RWPE1 (cell line): Measurements from ENCODE around the gene SLC6A7.

Source experiments
- CTCF ChIA-PET: fragments of 350-600 bp; sonication (Branson Sonifier 250); formaldehyde crosslinking; extraction: SDS; loops from one replicate; lab custom pipeline; 2021; lab: Yijun Ruan, JAX
- POLR2A ChIA-PET: fragments of 400-600 bp; formaldehyde crosslinking; extraction: SDS; loops from one replicate; lab custom pipeline; 2020; ENCODE audit warnings: antibody characterized with exemption; ENCODE audit not compliant: low non-redundant PET; lab: Yijun Ruan, JAX
- DNase-seq: peaks from one replicate; pipeline ENCODE4 v3.0.0; 2012; ENCODE audit warnings: low spot score
- H3K27ac ChIP-seq: fragments of 450-650 bp; 2 replicates; pipeline ENCODE4 v1.5.1; 2017
- TF ChIP-seq, protein P1 (sequence below): fragments of 450-650 bp; conservative IDR thresholded peaks from 2 replicates; pipeline ENCODE4 v1.5.1; 2017; ENCODE audit warnings: low read depth, mild to moderate bottlenecking

SLC6A7 gene

DNA sequence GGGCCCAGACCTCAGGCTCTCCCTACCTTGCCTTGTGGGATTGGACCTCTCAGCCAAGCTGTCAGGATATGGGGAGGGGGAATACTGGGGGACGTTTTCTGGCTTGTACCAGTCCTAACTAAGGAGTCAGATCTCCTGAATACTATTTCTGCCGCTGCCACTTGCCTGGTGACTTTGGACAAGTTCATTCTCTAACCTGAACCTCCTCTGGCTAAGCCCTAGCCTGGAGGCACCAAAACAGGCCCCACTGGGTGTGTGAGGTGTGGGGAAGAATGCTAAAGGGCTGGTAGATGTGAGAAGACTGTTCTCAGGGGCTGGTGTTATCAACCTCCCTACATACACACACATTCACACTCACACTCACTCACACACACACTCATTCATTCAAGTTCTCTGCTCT, 1.1 kb downstream of the SLC6A7 start:
- TF ChIP-seq, protein P1, sequence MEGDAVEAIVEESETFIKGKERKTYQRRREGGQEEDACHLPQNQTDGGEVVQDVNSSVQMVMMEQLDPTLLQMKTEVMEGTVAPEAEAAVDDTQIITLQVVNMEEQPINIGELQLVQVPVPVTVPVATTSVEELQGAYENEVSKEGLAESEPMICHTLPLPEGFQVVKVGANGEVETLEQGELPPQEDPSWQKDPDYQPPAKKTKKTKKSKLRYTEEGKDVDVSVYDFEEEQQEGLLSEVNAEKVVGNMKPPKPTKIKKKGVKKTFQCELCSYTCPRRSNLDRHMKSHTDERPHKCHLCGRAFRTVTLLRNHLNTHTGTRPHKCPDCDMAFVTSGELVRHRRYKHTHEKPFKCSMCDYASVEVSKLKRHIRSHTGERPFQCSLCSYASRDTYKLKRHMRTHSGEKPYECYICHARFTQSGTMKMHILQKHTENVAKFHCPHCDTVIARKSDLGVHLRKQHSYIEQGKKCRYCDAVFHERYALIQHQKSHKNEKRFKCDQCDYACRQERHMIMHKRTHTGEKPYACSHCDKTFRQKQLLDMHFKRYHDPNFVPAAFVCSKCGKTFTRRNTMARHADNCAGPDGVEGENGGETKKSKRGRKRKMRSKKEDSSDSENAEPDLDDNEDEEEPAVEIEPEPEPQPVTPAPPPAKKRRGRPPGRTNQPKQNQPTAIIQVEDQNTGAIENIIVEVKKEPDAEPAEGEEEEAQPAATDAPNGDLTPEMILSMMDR: no peak
- CTCF ChIA-PET: interaction anchor here (0.6 to 1.2 kb wide), 2 partner anchors 10 to 489 kb away, joined by 3 to 4 read pairs; no protein-coding TSS in a partner anchor
- POLR2A ChIA-PET: interaction anchor here (0.6 kb wide), 1 partner anchor 91 kb away, joined by 11 read pairs; no protein-coding TSS in a partner anchor
- H3K27ac ChIP-seq: no peak overlapping the region
- no peak for DNase-seq

DNA sequence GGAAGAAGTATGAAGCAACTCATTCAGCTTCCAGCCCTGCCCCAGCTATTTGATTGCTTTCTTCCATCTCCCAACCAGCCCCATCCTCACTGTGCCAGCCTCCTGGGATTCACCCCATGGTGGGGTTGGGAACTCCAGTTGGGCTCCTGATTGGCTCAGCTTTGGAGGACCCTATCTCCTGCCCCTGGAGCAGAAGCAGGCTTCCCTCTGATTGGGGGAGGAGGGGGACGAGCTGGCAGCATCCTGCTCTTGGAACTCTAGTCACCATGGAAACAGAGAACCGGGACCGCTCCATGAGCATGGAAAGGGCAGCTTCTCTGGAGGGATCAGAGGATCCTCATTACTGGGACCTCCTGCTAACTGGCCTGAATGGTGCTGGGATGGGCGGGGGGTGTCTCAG, 2.6 kb downstream of the SLC6A7 start:
- H3K27ac ChIP-seq: no peak overlapping the region
- ChIA-PET CTCF (no interaction called here), POLR2A (no interaction called here)
- TF ChIP-seq, protein P1: no peak
- no peak for DNase-seq

DNA sequence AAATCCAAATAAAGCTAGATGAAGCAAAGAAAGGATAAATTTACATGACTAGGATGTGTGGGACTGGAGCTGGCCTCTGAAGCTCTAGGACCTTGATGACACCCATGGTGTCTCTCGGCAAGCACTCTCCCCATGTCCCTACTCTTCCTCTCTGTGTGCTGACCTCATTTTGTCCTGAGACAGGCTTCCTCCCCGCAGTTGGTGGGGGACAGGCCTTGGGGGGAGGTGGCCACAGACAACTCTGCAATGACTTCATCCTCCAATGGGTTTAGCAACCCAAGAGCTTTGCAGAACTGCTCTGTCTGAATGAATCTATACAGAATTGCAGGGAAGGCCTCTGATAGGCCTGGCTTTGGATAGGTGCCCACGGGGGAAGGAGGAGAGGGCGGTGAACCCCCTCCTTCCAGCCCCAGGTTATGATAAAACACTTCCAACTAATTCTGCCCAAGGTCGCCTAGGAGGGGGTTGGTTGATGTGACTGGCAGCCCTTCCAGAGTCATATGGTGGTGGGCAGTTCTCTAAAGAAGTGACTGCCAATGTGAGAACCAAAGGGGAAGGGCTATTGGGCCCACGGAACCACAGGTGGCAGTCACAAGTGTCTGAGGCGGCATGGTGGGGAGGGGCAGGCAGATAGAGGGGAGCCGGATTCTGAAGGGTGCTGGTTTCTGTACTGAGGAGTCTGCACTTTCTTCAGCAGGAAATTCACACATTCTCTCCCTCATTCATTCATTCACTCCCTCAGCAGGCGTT, 6.0 kb downstream of the SLC6A7 start:
- CTCF ChIA-PET: interaction anchor here (0.6 kb wide), 1 partner anchor 54 kb away, joined by 4 read pairs; no protein-coding TSS in a partner anchor
- POLR2A ChIA-PET: no interaction called here
- no peak overlapping the region for H3K27ac ChIP-seq
- no peak for DNase-seq
- TF ChIP-seq, protein P1: no peak

DNA sequence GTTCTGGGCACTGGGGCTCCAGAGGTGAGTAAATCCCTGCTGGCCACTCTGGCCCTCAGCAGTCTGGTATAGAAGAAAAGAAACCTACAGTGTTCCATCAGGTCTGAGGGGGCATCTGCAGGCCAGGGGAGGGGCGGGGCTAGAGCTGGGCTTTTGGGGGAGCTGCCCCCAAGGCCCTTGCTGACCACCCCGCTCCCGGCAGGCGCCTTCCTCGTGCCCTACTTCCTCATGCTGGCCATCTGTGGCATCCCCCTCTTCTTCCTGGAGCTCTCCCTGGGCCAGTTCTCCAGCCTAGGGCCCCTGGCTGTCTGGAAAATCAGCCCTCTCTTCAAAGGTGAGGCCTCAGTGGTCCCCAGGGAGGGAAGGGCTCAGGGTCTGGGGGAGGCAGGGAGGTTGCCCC, 6.7 kb downstream of the SLC6A7 start:
- ChIA-PET POLR2A (no interaction called here), CTCF (interaction anchor here (0.6 to 1.3 kb wide), 2 partner anchors 21 to 153 kb away, joined by 3 to 4 read pairs; no protein-coding TSS in a partner anchor)
- no peak overlapping the region for H3K27ac ChIP-seq
- TF ChIP-seq, protein P1: no peak
- DNase-seq: no peak

DNA sequence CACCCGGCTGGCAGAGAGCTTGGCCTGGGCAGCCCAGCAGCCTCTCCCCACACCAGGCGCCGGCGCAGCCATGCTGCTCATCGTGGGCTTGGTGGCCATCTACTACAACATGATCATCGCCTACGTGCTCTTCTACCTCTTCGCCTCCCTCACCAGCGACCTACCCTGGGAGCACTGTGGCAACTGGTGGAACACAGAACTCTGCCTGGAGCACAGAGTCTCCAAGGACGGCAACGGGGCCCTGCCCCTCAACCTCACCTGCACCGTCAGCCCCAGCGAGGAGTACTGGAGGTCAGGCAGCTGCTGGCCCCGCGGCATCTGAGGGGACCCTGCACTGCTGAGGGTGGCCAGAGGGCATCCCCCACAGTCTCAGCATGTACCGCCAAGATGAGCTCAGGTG, 7.1 kb downstream of the SLC6A7 start:
- CTCF ChIA-PET: interaction anchor here (0.6 to 1.3 kb wide), 2 partner anchors 21 to 153 kb away, joined by 3 to 4 read pairs; no protein-coding TSS in a partner anchor
- POLR2A ChIA-PET: no interaction called here
- DNase-seq: no peak

DNA sequence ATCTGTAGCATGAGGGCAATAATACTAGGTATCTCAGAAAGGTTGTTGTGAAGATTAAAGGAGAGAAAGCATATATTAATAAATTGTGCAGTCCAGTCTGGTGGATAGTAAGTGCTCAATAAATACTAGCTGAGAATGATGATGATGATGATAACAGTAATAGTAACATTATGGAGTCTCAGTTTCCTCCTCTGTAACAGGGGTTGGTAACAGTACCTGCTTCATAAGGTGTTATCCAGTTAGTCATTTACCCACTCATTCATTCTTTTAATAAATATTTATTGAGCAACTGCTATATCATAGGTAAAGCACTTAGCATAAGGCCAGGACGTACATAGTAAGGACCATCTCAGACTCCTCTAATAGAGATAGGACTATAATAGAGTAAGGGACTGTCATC, 7.6 kb downstream of the SLC6A7 start:
- CTCF ChIA-PET: interaction anchor here (0.6 to 1.3 kb wide), 3 partner anchors 22 to 152 kb away, joined by 3 to 4 read pairs (median 3); no protein-coding TSS in a partner anchor
- POLR2A ChIA-PET: no interaction called here
- no peak for DNase-seq
- H3K27ac ChIP-seq: no peak overlapping the region
- TF ChIP-seq, protein P1: no peak

More for the DNA sequence above, 7.1 kb downstream of the SLC6A7 start:
- TF ChIP-seq, protein P1: no peak
- no peak overlapping the region for H3K27ac ChIP-seq
